ENCODE results near the gene WNT9B. TPM values are rescaled to one million over a fixed set of nuclear protein-coding genes. Genes with fewer than 3 reads are reported as not detected.
A peak's percentile ranks its signal among the peaks of the same experiment; 100 is the strongest.

WNT9B gene
- total and polyA plus RNA-seq, 2 of the 13 experiments (the other 11 are each of a cell fraction or from before 2014, with no cell fraction given): not detected

DNA sequence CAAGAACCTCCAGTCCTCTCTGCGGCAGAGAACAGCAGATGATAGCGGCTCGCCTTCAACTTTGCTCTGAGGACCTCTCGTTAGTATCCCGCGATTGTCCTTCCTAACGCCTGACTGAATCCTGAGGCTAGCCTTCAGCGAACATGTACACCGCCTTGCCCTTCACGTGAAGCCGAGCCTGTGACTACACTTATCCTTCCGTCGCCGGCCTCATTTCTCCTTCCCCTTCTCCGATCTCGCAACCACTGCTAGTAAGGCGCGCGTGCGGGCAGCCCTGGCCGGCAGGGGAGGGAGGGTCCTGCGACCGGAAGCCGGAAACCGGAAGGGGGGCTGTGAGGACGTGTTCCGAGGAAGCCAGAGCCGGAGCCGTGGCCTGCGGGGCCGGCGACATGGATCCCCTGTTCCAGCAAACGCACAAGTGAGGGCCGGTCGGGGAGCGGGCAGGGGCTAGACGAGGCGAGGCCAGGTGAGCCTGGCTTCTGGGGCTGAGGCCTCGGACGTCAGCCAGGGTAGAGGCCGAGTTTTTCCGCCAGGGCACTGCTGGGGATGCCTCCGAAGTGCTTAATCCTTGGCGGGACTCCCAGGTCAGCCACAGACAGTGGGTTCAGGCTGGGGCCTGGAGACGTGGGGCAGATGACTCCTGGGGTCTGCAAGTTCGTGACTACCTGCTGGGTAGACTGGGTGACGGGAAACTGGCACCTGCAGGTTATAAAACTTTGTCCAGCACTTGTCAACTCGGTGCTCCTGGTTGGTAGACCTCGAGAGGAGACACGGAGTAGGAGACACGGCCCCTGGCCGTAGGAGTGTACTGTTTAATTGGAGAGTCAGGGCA is 71.6 kb downstream of the WNT9B start, which contains the start of gene GOSR2 (continued):
- TF ChIP-seq, protein P1, sequence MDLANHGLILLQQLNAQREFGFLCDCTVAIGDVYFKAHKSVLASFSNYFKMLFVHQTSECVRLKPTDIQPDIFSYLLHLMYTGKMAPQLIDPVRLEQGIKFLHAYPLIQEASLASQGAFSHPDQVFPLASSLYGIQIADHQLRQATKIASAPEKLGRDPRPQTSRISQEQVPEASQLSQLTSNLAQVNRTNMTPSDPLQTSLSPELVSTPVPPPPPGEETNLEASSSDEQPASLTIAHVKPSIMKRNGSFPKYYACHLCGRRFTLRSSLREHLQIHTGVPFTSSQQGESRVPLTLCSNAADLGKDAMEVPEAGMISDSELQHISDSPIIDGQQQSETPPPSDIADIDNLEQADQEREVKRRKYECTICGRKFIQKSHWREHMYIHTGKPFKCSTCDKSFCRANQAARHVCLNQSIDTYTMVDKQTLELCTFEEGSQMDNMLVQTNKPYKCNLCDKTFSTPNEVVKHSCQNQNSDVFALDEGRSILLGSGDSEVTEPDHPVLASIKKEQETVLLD (CRISPR knock-in tag; IDR thresholded peaks at IDR 0.05; ENCODE audit: low read depth): peak; percentile 66; the same call in 1 of the 2 replicates
- TF ChIP-seq, protein P2, sequence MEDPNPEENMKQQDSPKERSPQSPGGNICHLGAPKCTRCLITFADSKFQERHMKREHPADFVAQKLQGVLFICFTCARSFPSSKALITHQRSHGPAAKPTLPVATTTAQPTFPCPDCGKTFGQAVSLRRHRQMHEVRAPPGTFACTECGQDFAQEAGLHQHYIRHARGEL (CRISPR knock-in tag; IDR thresholded peaks at IDR 0.05): 0 out of 2 replicates have a peak, but pooled peaks have one; percentile 56
- peak; percentile 74; the same call in 1 of the 2 replicates for TF ChIP-seq ZNF329 (CRISPR knock-in tag; IDR thresholded peaks at IDR 0.05; ENCODE audit: low read depth)
- TF ChIP-seq, protein P3, sequence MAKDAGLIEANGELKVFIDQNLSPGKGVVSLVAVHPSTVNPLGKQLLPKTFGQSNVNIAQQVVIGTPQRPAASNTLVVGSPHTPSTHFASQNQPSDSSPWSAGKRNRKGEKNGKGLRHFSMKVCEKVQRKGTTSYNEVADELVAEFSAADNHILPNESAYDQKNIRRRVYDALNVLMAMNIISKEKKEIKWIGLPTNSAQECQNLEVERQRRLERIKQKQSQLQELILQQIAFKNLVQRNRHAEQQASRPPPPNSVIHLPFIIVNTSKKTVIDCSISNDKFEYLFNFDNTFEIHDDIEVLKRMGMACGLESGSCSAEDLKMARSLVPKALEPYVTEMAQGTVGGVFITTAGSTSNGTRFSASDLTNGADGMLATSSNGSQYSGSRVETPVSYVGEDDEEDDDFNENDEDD (CRISPR knock-in tag; IDR thresholded peaks at IDR 0.05; ENCODE audit: borderline replicate concordance): peak; percentile 35; the same call in 1 of the 2 replicates
- no peak for TF ChIP-seq PRPF4 (IDR thresholded peaks at IDR 0.05; ENCODE audit: low read depth, low read length, poor library complexity, severe bottlenecking)
- no peak; the same call in 1 of the 2 replicates for TF ChIP-seq RFX1 (IDR thresholded peaks at IDR 0.05)
- TF ChIP-seq, protein P4, sequence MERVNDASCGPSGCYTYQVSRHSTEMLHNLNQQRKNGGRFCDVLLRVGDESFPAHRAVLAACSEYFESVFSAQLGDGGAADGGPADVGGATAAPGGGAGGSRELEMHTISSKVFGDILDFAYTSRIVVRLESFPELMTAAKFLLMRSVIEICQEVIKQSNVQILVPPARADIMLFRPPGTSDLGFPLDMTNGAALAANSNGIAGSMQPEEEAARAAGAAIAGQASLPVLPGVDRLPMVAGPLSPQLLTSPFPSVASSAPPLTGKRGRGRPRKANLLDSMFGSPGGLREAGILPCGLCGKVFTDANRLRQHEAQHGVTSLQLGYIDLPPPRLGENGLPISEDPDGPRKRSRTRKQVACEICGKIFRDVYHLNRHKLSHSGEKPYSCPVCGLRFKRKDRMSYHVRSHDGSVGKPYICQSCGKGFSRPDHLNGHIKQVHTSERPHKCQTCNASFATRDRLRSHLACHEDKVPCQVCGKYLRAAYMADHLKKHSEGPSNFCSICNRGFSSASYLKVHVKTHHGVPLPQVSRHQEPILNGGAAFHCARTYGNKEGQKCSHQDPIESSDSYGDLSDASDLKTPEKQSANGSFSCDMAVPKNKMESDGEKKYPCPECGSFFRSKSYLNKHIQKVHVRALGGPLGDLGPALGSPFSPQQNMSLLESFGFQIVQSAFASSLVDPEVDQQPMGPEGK (CRISPR knock-in tag; IDR thresholded peaks at IDR 0.05): 0 out of 2 replicates have a peak, but pooled peaks have one; percentile 45
- 0 out of 2 replicates have a peak, but pooled peaks have one; percentile 3 for TF ChIP-seq SRF (IDR thresholded peaks at IDR 0.05; ENCODE audit: low read depth, low read length)
- TF ChIP-seq IRX3 (CRISPR knock-in tag; IDR thresholded peaks at IDR 0.05; ENCODE audit: borderline replicate concordance, low read depth): no peak; the same call in 1 of the 2 replicates
- no peak for TF ChIP-seq ZFP1 (CRISPR knock-in tag; IDR thresholded peaks at IDR 0.05)
- peak; percentile 52 for TF ChIP-seq NFYB (CRISPR knock-in tag; IDR thresholded peaks at IDR 0.05)
- TF ChIP-seq ZNF446 (CRISPR knock-in tag; IDR thresholded peaks at IDR 0.05): no peak
- TF ChIP-seq, protein P5, sequence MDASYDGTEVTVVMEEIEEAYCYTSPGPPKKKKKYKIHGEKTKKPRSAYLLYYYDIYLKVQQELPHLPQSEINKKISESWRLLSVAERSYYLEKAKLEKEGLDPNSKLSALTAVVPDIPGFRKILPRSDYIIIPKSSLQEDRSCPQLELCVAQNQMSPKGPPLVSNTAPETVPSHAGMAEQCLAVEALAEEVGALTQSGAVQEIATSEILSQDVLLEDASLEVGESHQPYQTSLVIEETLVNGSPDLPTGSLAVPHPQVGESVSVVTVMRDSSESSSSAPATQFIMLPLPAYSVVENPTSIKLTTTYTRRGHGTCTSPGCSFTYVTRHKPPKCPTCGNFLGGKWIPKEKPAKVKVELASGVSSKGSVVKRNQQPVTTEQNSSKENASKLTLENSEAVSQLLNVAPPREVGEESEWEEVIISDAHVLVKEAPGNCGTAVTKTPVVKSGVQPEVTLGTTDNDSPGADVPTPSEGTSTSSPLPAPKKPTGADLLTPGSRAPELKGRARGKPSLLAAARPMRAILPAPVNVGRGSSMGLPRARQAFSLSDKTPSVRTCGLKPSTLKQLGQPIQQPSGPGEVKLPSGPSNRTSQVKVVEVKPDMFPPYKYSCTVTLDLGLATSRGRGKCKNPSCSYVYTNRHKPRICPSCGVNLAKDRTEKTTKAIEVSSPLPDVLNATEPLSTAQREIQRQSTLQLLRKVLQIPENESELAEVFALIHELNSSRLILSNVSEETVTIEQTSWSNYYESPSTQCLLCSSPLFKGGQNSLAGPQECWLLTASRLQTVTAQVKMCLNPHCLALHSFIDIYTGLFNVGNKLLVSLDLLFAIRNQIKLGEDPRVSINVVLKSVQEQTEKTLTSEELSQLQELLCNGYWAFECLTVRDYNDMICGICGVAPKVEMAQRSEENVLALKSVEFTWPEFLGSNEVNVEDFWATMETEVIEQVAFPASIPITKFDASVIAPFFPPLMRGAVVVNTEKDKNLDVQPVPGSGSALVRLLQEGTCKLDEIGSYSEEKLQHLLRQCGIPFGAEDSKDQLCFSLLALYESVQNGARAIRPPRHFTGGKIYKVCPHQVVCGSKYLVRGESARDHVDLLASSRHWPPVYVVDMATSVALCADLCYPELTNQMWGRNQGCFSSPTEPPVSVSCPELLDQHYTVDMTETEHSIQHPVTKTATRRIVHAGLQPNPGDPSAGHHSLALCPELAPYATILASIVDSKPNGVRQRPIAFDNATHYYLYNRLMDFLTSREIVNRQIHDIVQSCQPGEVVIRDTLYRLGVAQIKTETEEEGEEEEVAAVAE (CRISPR knock-in tag; IDR thresholded peaks at IDR 0.05; ENCODE audit: borderline replicate concordance): peak; percentile 77; the same call in 1 of the 2 replicates
- peak; percentile 54; the same call in 1 of the 2 replicates for TF ChIP-seq CREB1 (IDR thresholded peaks at IDR 0.05)
- no peak for TF ChIP-seq CREB1 (CRISPR knock-in tag; IDR thresholded peaks at IDR 0.05)
- peak; percentile 100 for TF ChIP-seq NRL (CRISPR knock-in tag; IDR thresholded peaks at IDR 0.05; ENCODE audit: borderline replicate concordance)
- peak; percentile 99 for TF ChIP-seq KMT2B (CRISPR knock-in tag; IDR thresholded peaks at IDR 0.05)
